Mesenchymal stem cell (in vitro differentiated cells and primary cell): Measurements from ENCODE around the gene ADISSP.
A peak's percentile ranks its signal among the peaks of the same experiment; 100 is the strongest.

Experiments
- DNase-seq: peaks from one replicate; pipeline ENCODE4 v3.0.0-alpha.2; 2013
- H2AFZ ChIP-seq: one replicate; pipeline ENCODE4 v1.6.1; 2013; ENCODE audit warnings: low read depth, mild to moderate bottlenecking, control low read depth, inconsistent platforms, low read length, moderate library complexity
- H2AK5ac ChIP-seq: 2 replicates; pipeline ENCODE4 v1.6.1; 2013; ENCODE audit warnings: low read length, moderate library complexity, mild to moderate bottlenecking, inconsistent platforms; ENCODE audit not compliant: severe bottlenecking
- H2BK120ac ChIP-seq: one replicate; pipeline ENCODE4 v1.6.1; 2013; ENCODE audit warnings: low read depth, mild to moderate bottlenecking, inconsistent platforms, low read length, moderate library complexity
- H2BK12ac ChIP-seq, 2 experiments: one replicate each; pipeline ENCODE4 v1.6.1; 2013; ENCODE audit warnings: inconsistent platforms in 2 of 2, low read length in 2 of 2, mild to moderate bottlenecking in 2 of 2, moderate library complexity in 2 of 2, control low read depth in 1 of 2
- H2BK15ac ChIP-seq: one replicate; pipeline ENCODE4 v1.6.1; 2013; ENCODE audit warnings: mild to moderate bottlenecking, low read depth, inconsistent platforms; ENCODE audit not compliant: poor library complexity, severe bottlenecking
- H2BK5ac ChIP-seq: 2 replicates; pipeline ENCODE4 v1.6.1; 2013; ENCODE audit warnings: low read depth, mild to moderate bottlenecking, low read length, control low read depth, inconsistent platforms; ENCODE audit not compliant: poor library complexity, severe bottlenecking
- H3K14ac ChIP-seq, 2 experiments: one replicate each; pipeline ENCODE4 v1.6.1; 2013; ENCODE audit warnings: inconsistent platforms in 2 of 2, low read length in 2 of 2, control low read depth in 1 of 2, mild to moderate bottlenecking in 1 of 2, moderate library complexity in 1 of 2
- H3K18ac ChIP-seq, 2 experiments: one replicate each; pipeline ENCODE4 v1.6.1; 2013; ENCODE audit warnings: inconsistent platforms in 2 of 2, low read length in 2 of 2, control low read depth in 1 of 2, low read depth in 1 of 2, mild to moderate bottlenecking in 1 of 2
- H3K23ac ChIP-seq, 2 experiments: one replicate each; pipeline ENCODE4 v1.6.1; 2013; ENCODE audit warnings: inconsistent platforms in 2 of 2, low read length in 2 of 2, mild to moderate bottlenecking in 2 of 2, moderate library complexity in 2 of 2, control low read depth in 1 of 2
- H3K27ac ChIP-seq: 2 replicates; pipeline ENCODE4 v1.5.1; 2013; ENCODE audit warnings: mild to moderate bottlenecking, moderate library complexity, low read length, control low read depth, inconsistent platforms; ENCODE audit not compliant: poor library complexity, severe bottlenecking
- H3K27me3 ChIP-seq, 2 experiments: 2 replicates each; pipeline versions ENCODE4 v1.6.1 to v1.7.0; 2013; ENCODE audit warnings: low read length in 2 of 2, mild to moderate bottlenecking in 2 of 2, moderate library complexity in 2 of 2, control low read depth in 1 of 2, inconsistent platforms in 1 of 2; ENCODE audit not compliant: control insufficient read depth in 1 of 2, insufficient read depth in 1 of 2
- H3K36me3 ChIP-seq, 2 experiments: 2 replicates each; pipeline versions ENCODE4 v1.6.1 to v1.7.0; 2013; ENCODE audit warnings: low read length in 2 of 2, control low read depth in 1 of 2, inconsistent platforms in 1 of 2, low read depth in 1 of 2, mild to moderate bottlenecking in 1 of 2; ENCODE audit not compliant: insufficient read depth in 2 of 2, control insufficient read depth in 1 of 2
- H3K4ac ChIP-seq, 2 experiments: one replicate each; pipeline ENCODE4 v1.6.1; 2013; ENCODE audit warnings: inconsistent platforms in 2 of 2, low read length in 2 of 2, mild to moderate bottlenecking in 2 of 2, moderate library complexity in 2 of 2, control low read depth in 1 of 2, low read depth in 1 of 2
- H3K4me1 ChIP-seq: 2 replicates; pipeline ENCODE4 v1.6.1; 2013; ENCODE audit warnings: low read depth, low read length, control low read depth; ENCODE audit not compliant: control insufficient read depth, insufficient read depth
- H3K4me2 ChIP-seq: 2 replicates; pipeline ENCODE4 v1.6.1; 2013; ENCODE audit warnings: low read length, mild to moderate bottlenecking, inconsistent platforms; ENCODE audit not compliant: poor library complexity, severe bottlenecking
- H3K4me3 ChIP-seq, 2 experiments: 2 replicates each; pipeline versions ENCODE4 v1.5.1 to v1.7.0; 2013; ENCODE audit warnings: low read length in 2 of 2, mild to moderate bottlenecking in 2 of 2, control low read depth in 1 of 2, low read depth in 1 of 2; ENCODE audit not compliant: insufficient read depth in 1 of 2
- H3K79me1 ChIP-seq: replicated peaks from 2 replicates; pipeline ENCODE4 v1.6.1; 2013; ENCODE audit warnings: mild to moderate bottlenecking, control low read depth, low read length, inconsistent platforms; ENCODE audit not compliant: poor library complexity, severe bottlenecking
- H3K9ac ChIP-seq: 2 replicates; pipeline ENCODE4 v1.7.0; 2013; ENCODE audit warnings: mild to moderate bottlenecking, low read length, moderate library complexity
- H3K9me3 ChIP-seq: 2 replicates; pipeline ENCODE4 v1.7.0; 2013; ENCODE audit warnings: mild to moderate bottlenecking, low read length; ENCODE audit not compliant: control insufficient read depth
- H4K8ac ChIP-seq: one replicate; pipeline ENCODE4 v1.6.1; 2013; ENCODE audit warnings: inconsistent platforms, mild to moderate bottlenecking, low read length, moderate library complexity
- H4K91ac ChIP-seq: one replicate; pipeline ENCODE4 v1.6.1; 2013; ENCODE audit warnings: mild to moderate bottlenecking, low read length, inconsistent platforms
- WGBS: methylation state at CpG from one replicate; pipeline ENCODE4 v1.1.7; 2013; ENCODE audit warnings: mixed read lengths; 5-methylcytosine and 5-hydroxymethylcytosine counted together

The ADISSP gene

GRCh38 chr20:3757268-3757667 lies 10.3 kb downstream of the ADISSP start:
- DNase-seq = no peak
- Histone ChIP-seq H3K4ac (no peak overlapping the region), H3K23ac (no peak overlapping the region), H2BK12ac (no peak overlapping the region), H3K9me3 (no peaks in the 10 kb centered on the region), H3K18ac (no peak overlapping the region), H2BK15ac (no peak overlapping the region), H3K36me3 (peaks cover 42 to 43% of the 10 kb centered on the region in 2 experiments), H3K27ac (no peak overlapping the region), H3K4me3 (no peak overlapping the region), H3K4me1 (peaks cover 2% of the 10 kb centered on the region), H2AK5ac (no peak overlapping the region), H2AFZ (no peak overlapping the region), H4K91ac (no peak overlapping the region), H2BK120ac (no peak overlapping the region), H3K79me1 (peaks cover 13% of the 10 kb centered on the region), H3K4me2 (no peak overlapping the region), H3K27me3 (no peaks in the 10 kb centered on the region), H2BK5ac (no peak overlapping the region), H4K8ac (no peak overlapping the region), H3K14ac (no peak overlapping the region), H3K9ac (no peak overlapping the region)
- WGBS = no CpG with 5 or more reads among the region's 2 CpGs

- H3K14ac ChIP-seq = no peak overlapping the region
- no peak overlapping the region for H4K8ac ChIP-seq
Measured at GRCh38 chr20:3755814-3756480, 11.6 kb downstream of the ADISSP start.

GRCh38 chr20:3755269-3755668 lies 12.3 kb downstream of the ADISSP start:
- peaks cover 10% of the 10 kb centered on the region for H3K4me1 ChIP-seq
- H4K91ac ChIP-seq = no peak overlapping the region
- H3K9ac ChIP-seq = no peak overlapping the region
- no peak overlapping the region for H3K23ac ChIP-seq
- H3K14ac ChIP-seq = no peak overlapping the region
- H3K27me3 ChIP-seq = peaks cover 0 to 10% of the 10 kb centered on the region in 2 experiments
- H3K18ac ChIP-seq = no peak overlapping the region
- no peak overlapping the region for H2AK5ac ChIP-seq
- peaks cover 49 to 54% of the 10 kb centered on the region in 2 experiments for H3K36me3 ChIP-seq
- no peak overlapping the region for H2AFZ ChIP-seq
- no peak overlapping the region for H3K27ac ChIP-seq
- no peak overlapping the region for H4K8ac ChIP-seq
- peaks cover 12% of the 10 kb centered on the region for H3K79me1 ChIP-seq
- no peaks in the 10 kb centered on the region for H3K9me3 ChIP-seq
- no peak overlapping the region for H2BK15ac ChIP-seq
- DNase-seq = no peak
- 100% methylated on average over 3 of the region's 7 CpGs for WGBS
- no peak overlapping the region for H3K4ac ChIP-seq
- H2BK12ac ChIP-seq = no peak overlapping the region
- H2BK120ac ChIP-seq = no peak overlapping the region
- H3K4me2 ChIP-seq = no peak overlapping the region
- H2BK5ac ChIP-seq = no peak overlapping the region
- no peak overlapping the region for H3K4me3 ChIP-seq

More at GRCh38 chr20:3755814-3756480, 11.6 kb downstream of the ADISSP start:
- Histone ChIP-seq H2BK5ac (no peak overlapping the region), H3K27me3 (peaks cover 0 to 3% of the 10 kb centered on the region in 2 experiments), H3K4me3 (no peak overlapping the region), H3K4me1 (peaks cover 8% of the 10 kb centered on the region), H3K79me1 (peaks cover 13% of the 10 kb centered on the region), H2BK120ac (no peak overlapping the region), H2AFZ (no peak overlapping the region), H3K18ac (no peak overlapping the region), H2AK5ac (no peak overlapping the region), H3K9me3 (no peaks in the 10 kb centered on the region), H3K23ac (no peak overlapping the region), H3K4me2 (no peak overlapping the region), H3K27ac (no peak overlapping the region), H4K91ac (no peak overlapping the region), H2BK15ac (no peak overlapping the region), H3K36me3 (peaks cover 42 to 54% of the 10 kb centered on the region in 2 experiments), H3K4ac (no peak overlapping the region), H2BK12ac (no peak overlapping the region), H3K9ac (no peak overlapping the region)
- no peak for DNase-seq
- 85% methylated on average over 5 of the region's 5 CpGs for WGBS

GRCh38 chr20:3754276-3754630 lies 13.3 kb downstream of the ADISSP start:
- 96% methylated on average over 16 of the region's 16 CpGs for WGBS
- no peak overlapping the region for H3K18ac ChIP-seq
- no peak overlapping the region for H2BK5ac ChIP-seq
- H2AFZ ChIP-seq = no peak overlapping the region
- DNase-seq = no peak
- no peak overlapping the region for H3K9ac ChIP-seq
- H3K27ac ChIP-seq = no peak overlapping the region
- peaks cover 7% of the 10 kb centered on the region for H3K79me1 ChIP-seq
- no peak overlapping the region for H3K4me2 ChIP-seq
- no peak overlapping the region for H3K4ac ChIP-seq
- H3K14ac ChIP-seq = no peak overlapping the region
- no peak overlapping the region for H3K4me3 ChIP-seq
- no peak overlapping the region for H3K23ac ChIP-seq
- no peak overlapping the region for H2BK120ac ChIP-seq
- H3K9me3 ChIP-seq = no peaks in the 10 kb centered on the region
- peaks cover 19% of the 10 kb centered on the region for H3K4me1 ChIP-seq
- H4K91ac ChIP-seq = no peak overlapping the region
- H2BK12ac ChIP-seq = peak overlapping the region in 1 of 2 experiments; percentile 38
- H3K36me3 ChIP-seq = peaks cover 48 to 49% of the 10 kb centered on the region in 2 experiments
- H4K8ac ChIP-seq = no peak overlapping the region
- no peak overlapping the region for H2AK5ac ChIP-seq
- H2BK15ac ChIP-seq = no peak overlapping the region
- peaks cover 0 to 20% of the 10 kb centered on the region in 2 experiments for H3K27me3 ChIP-seq
